GM23338 (cell line): ENCODE measurements around the gene UNC13D. TPM values are rescaled to one million over a fixed set of nuclear protein-coding genes. Genes with fewer than 3 reads are reported as not detected.

Source experiments
- ATAC-seq: fragments of 200-7000 bp; cut with Tn5 transposase; 3 replicates; pipeline ENCODE4 v1.9.1; 2020
- DNase-seq: peaks from one replicate; pipeline ENCODE4 v3.0.0-alpha.2; 2015; ENCODE audit warnings: low spot score
- H2AFZ ChIP-seq: fragments of 200-600 bp; sonication (generic); 2 replicates; pipeline ENCODE4 v1.8.0; 2016; ENCODE audit warnings: antibody characterized with exemption, mild to moderate bottlenecking, moderate library complexity
- H3F3A ChIP-seq: fragments of 200-600 bp; sonication (generic); replicated peaks from 2 replicates; pipeline ENCODE4 v1.8.0; 2017; ENCODE audit warnings: antibody characterized with exemption, mixed run types, low read depth
- H3K27ac ChIP-seq: fragments of 200-600 bp; sonication (generic); 2 replicates; pipeline ENCODE4 v1.6.1; 2016; ENCODE audit warnings: low read depth
- H3K27me3 ChIP-seq: fragments of 200-600 bp; sonication (generic); 2 replicates; pipeline ENCODE4 v1.8.0; 2016; ENCODE audit warnings: mild to moderate bottlenecking, mixed run types, moderate library complexity; ENCODE audit not compliant: insufficient read depth
- H3K36me3 ChIP-seq: fragments of 200-600 bp; sonication (generic); 2 replicates; pipeline ENCODE4 v1.8.0; 2016; ENCODE audit warnings: mild to moderate bottlenecking; ENCODE audit not compliant: insufficient read depth
- H3K4me1 ChIP-seq: fragments of 200-600 bp; sonication (generic); 2 replicates; pipeline ENCODE4 v1.8.0; 2016; ENCODE audit warnings: mild to moderate bottlenecking, moderate library complexity; ENCODE audit not compliant: insufficient read depth
- H3K4me2 ChIP-seq: fragments of 200-600 bp; sonication (generic); 2 replicates; pipeline ENCODE4 v1.7.1; 2017; ENCODE audit warnings: mixed run types
- H3K4me3 ChIP-seq: fragments of 200-600 bp; sonication (generic); 2 replicates; pipeline ENCODE4 v1.6.1; 2016; ENCODE audit warnings: mixed run types
- H3K79me2 ChIP-seq: fragments of 200-600 bp; sonication (generic); replicated peaks from 2 replicates; pipeline ENCODE4 v1.8.0; 2017; ENCODE audit warnings: mild to moderate bottlenecking; ENCODE audit not compliant: insufficient read depth
- H3K9me2 ChIP-seq: fragments of 200-600 bp; sonication (generic); 2 replicates; pipeline ENCODE4 v1.8.0; 2017; ENCODE audit not compliant: insufficient read depth
- H4K20me1 ChIP-seq: fragments of 200-600 bp; sonication (generic); replicated peaks from 2 replicates; pipeline ENCODE4 v1.8.0; 2017; ENCODE audit warnings: mild to moderate bottlenecking; ENCODE audit not compliant: insufficient read depth
- H3K27ac Mint-ChIP-seq: 2 replicates; pipeline ENCODE4 v1.8.0; 2020; ENCODE audit warnings: inconsistent platforms, mild to moderate bottlenecking, moderate library complexity, mixed read lengths
- H3K27me3 Mint-ChIP-seq: 3 replicates; pipeline ENCODE4 v1.8.0; 2022; ENCODE audit warnings: low read depth, mild to moderate bottlenecking, moderate library complexity, mixed read lengths, inconsistent platforms; ENCODE audit not compliant: insufficient read depth, poor library complexity
- H3K36me3 Mint-ChIP-seq: 3 replicates; pipeline ENCODE4 v1.8.0; 2021; ENCODE audit warnings: low read depth, mild to moderate bottlenecking, inconsistent platforms, moderate library complexity, mixed read lengths
- H3K4me1 Mint-ChIP-seq: 3 replicates; pipeline ENCODE4 v1.8.0; 2020; ENCODE audit warnings: mild to moderate bottlenecking, inconsistent platforms, mixed read lengths
- H3K4me3 Mint-ChIP-seq: 3 replicates; pipeline ENCODE4 v1.8.0; 2021; ENCODE audit warnings: moderate library complexity, mild to moderate bottlenecking, inconsistent platforms, mixed read lengths
- H3K9me3 Mint-ChIP-seq: 3 replicates; pipeline ENCODE4 v1.8.0; 2020; ENCODE audit warnings: moderate library complexity, mild to moderate bottlenecking, inconsistent platforms, mixed read lengths
- CREB1 ChIP-seq: fragments of 250-450 bp; sonication (Bioruptor Pico); IDR thresholded peaks from 2 replicates; pipeline ENCODE4 v1.5.0; 2020; ENCODE audit warnings: low read depth, mild to moderate bottlenecking, moderate library complexity
- EZH2 ChIP-seq: fragments of 200-600 bp; sonication (generic); IDR thresholded peaks from one replicate; pipeline ENCODE4 v1.8.0; 2017; ENCODE audit warnings: antibody characterized with exemption, mild to moderate bottlenecking, low read depth; ENCODE audit not compliant: unreplicated experiment
- EZH2phosphoT487 ChIP-seq: fragments of 200-600 bp; sonication (generic); IDR thresholded peaks from one replicate; pipeline ENCODE4 v1.8.1; 2018; ENCODE audit warnings: antibody characterized with exemption; ENCODE audit not compliant: unreplicated experiment
- JUNB ChIP-seq: IDR thresholded peaks from one replicate; pipeline ENCODE4 v1.6.1; 2016; ENCODE audit warnings: antibody characterized with exemption; ENCODE audit not compliant: unreplicated experiment
- NANOG ChIP-seq: IDR thresholded peaks from 2 replicates; pipeline ENCODE4 v1.6.1; 2016; ENCODE audit warnings: antibody characterized with exemption, borderline replicate concordance
- POLR2AphosphoS5 ChIP-seq: IDR thresholded peaks from 2 replicates; pipeline ENCODE4 v1.6.1; 2016; ENCODE audit warnings: antibody characterized with exemption, low read depth
- STAT1 ChIP-seq: IDR thresholded peaks from one replicate; pipeline ENCODE4 v1.6.1; 2016; ENCODE audit warnings: antibody characterized with exemption; ENCODE audit not compliant: unreplicated experiment
- ZNF114 ChIP-seq: fragments of 250-450 bp; sonication (Bioruptor Pico); IDR thresholded peaks from 2 replicates; pipeline ENCODE4 v1.5.0; 2020; ENCODE audit warnings: mild to moderate bottlenecking, moderate library complexity
- ZNF331 ChIP-seq: fragments of 250-450 bp; sonication (Bioruptor Pico); IDR thresholded peaks from 2 replicates; pipeline ENCODE4 v1.5.0; 2020; ENCODE audit warnings: low read depth, mild to moderate bottlenecking, moderate library complexity
- polyA plus RNA-seq: library from polyadenylated mRNA; unstranded; fragments of >200 nt; fragmentation: Nextera tagmentation; extraction: Ambion mirVana; gene quantifications from 2 replicates; pipeline ENCODE4 v1.2.1, GENCODE V29; 2016
- total RNA-seq: library from RNA; depleted of rRNA; stranded (reverse); fragments of >200 nt; shearing (Covaris generic); gene quantifications from 2 replicates; pipeline ENCODE4 v1.2.3, GENCODE V29; 2014
- TF ChIP-seq, protein P1 (sequence below), 2 experiments: fragments of 200-600 bp in 1 of 2; sonication (generic) in 1 of 2; conservative IDR thresholded peaks; 2 replicates each; pipeline versions ENCODE4 v1.5.1 to v1.6.1; 2016 to 2017; ENCODE audit warnings: antibody characterized with exemption in 2 of 2, low read depth in 2 of 2, mild to moderate bottlenecking in 2 of 2, moderate library complexity in 1 of 2
- TF ChIP-seq, protein P2 (sequence below): fragments of 250-450 bp; sonication (Bioruptor Pico); IDR thresholded peaks from 2 replicates; pipeline ENCODE4 v1.5.0; 2020; ENCODE audit warnings: mild to moderate bottlenecking, moderate library complexity
- TF ChIP-seq, protein P3 (sequence below): IDR thresholded peaks from 2 replicates; pipeline ENCODE4 v1.6.1; 2016; ENCODE audit warnings: antibody characterized with exemption
- TF ChIP-seq, protein P4 (sequence below): IDR thresholded peaks from one replicate; pipeline ENCODE4 v1.6.1; 2018; ENCODE audit warnings: antibody characterized with exemption; ENCODE audit not compliant: unreplicated experiment

Gene UNC13D
- total and polyA plus RNA-seq, 2 experiments from 2014 or later, result 5.9 to 10.8 TPM

DNA sequence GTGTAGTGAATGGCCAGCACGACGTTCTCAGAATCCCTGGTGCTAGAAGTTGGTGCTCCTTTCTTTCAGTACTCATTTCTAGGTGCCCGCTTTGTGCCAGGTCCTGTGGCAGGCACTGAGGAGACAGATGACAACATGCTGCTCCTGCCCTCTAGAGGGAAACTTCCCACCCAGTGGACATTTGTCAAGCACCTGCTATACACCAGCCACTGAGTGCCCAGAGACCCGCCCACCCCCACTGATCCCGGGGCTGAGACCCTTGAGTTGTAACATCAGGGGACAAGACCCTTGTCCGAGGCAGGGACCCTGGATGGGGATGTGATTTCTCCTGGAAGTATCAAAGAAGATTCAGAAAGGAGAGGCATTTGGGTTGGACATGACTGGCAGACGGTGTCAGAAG is 25.1 kb downstream of the UNC13D start:
- peaks cover 4% of the 10 kb centered on the region for H3K27me3 Mint-ChIP-seq
- no peak overlapping the region for H3K4me3 ChIP-seq
- H3K9me2 ChIP-seq, result no peaks in the 10 kb centered on the region
- no peak overlapping the region for H3K4me2 ChIP-seq
- H3K36me3 Mint-ChIP-seq, result peaks cover 53% of the 10 kb centered on the region
- 0 out of 2 replicates have a peak, but pooled peaks cover 4% of the 10 kb centered on the region for H3F3A ChIP-seq
- H3K36me3 ChIP-seq, result no peaks in the 10 kb centered on the region; the same call in none of the 2 replicates
- no peak overlapping the region; the same call in 2 of the 3 replicates for H3K4me3 Mint-ChIP-seq
- no peaks in the 10 kb centered on the region; the same call in 1 of the 2 replicates for H4K20me1 ChIP-seq
- TF ChIP-seq, protein P1, sequence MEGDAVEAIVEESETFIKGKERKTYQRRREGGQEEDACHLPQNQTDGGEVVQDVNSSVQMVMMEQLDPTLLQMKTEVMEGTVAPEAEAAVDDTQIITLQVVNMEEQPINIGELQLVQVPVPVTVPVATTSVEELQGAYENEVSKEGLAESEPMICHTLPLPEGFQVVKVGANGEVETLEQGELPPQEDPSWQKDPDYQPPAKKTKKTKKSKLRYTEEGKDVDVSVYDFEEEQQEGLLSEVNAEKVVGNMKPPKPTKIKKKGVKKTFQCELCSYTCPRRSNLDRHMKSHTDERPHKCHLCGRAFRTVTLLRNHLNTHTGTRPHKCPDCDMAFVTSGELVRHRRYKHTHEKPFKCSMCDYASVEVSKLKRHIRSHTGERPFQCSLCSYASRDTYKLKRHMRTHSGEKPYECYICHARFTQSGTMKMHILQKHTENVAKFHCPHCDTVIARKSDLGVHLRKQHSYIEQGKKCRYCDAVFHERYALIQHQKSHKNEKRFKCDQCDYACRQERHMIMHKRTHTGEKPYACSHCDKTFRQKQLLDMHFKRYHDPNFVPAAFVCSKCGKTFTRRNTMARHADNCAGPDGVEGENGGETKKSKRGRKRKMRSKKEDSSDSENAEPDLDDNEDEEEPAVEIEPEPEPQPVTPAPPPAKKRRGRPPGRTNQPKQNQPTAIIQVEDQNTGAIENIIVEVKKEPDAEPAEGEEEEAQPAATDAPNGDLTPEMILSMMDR (conservative IDR thresholded peaks at IDR 0.05; ENCODE audit: low read depth in 2 of 2), result no peak
- TF ChIP-seq EZH2 (no peak), ZNF114 (no peak), EZH2phosphoT487 (no peak), POLR2AphosphoS5 (no peak), ZNF331 (CRISPR knock-in tag) (no peak), JUNB (no peak), NANOG (no peak), STAT1 (no peak), CREB1 (no peak)
- TF ChIP-seq, protein P2, sequence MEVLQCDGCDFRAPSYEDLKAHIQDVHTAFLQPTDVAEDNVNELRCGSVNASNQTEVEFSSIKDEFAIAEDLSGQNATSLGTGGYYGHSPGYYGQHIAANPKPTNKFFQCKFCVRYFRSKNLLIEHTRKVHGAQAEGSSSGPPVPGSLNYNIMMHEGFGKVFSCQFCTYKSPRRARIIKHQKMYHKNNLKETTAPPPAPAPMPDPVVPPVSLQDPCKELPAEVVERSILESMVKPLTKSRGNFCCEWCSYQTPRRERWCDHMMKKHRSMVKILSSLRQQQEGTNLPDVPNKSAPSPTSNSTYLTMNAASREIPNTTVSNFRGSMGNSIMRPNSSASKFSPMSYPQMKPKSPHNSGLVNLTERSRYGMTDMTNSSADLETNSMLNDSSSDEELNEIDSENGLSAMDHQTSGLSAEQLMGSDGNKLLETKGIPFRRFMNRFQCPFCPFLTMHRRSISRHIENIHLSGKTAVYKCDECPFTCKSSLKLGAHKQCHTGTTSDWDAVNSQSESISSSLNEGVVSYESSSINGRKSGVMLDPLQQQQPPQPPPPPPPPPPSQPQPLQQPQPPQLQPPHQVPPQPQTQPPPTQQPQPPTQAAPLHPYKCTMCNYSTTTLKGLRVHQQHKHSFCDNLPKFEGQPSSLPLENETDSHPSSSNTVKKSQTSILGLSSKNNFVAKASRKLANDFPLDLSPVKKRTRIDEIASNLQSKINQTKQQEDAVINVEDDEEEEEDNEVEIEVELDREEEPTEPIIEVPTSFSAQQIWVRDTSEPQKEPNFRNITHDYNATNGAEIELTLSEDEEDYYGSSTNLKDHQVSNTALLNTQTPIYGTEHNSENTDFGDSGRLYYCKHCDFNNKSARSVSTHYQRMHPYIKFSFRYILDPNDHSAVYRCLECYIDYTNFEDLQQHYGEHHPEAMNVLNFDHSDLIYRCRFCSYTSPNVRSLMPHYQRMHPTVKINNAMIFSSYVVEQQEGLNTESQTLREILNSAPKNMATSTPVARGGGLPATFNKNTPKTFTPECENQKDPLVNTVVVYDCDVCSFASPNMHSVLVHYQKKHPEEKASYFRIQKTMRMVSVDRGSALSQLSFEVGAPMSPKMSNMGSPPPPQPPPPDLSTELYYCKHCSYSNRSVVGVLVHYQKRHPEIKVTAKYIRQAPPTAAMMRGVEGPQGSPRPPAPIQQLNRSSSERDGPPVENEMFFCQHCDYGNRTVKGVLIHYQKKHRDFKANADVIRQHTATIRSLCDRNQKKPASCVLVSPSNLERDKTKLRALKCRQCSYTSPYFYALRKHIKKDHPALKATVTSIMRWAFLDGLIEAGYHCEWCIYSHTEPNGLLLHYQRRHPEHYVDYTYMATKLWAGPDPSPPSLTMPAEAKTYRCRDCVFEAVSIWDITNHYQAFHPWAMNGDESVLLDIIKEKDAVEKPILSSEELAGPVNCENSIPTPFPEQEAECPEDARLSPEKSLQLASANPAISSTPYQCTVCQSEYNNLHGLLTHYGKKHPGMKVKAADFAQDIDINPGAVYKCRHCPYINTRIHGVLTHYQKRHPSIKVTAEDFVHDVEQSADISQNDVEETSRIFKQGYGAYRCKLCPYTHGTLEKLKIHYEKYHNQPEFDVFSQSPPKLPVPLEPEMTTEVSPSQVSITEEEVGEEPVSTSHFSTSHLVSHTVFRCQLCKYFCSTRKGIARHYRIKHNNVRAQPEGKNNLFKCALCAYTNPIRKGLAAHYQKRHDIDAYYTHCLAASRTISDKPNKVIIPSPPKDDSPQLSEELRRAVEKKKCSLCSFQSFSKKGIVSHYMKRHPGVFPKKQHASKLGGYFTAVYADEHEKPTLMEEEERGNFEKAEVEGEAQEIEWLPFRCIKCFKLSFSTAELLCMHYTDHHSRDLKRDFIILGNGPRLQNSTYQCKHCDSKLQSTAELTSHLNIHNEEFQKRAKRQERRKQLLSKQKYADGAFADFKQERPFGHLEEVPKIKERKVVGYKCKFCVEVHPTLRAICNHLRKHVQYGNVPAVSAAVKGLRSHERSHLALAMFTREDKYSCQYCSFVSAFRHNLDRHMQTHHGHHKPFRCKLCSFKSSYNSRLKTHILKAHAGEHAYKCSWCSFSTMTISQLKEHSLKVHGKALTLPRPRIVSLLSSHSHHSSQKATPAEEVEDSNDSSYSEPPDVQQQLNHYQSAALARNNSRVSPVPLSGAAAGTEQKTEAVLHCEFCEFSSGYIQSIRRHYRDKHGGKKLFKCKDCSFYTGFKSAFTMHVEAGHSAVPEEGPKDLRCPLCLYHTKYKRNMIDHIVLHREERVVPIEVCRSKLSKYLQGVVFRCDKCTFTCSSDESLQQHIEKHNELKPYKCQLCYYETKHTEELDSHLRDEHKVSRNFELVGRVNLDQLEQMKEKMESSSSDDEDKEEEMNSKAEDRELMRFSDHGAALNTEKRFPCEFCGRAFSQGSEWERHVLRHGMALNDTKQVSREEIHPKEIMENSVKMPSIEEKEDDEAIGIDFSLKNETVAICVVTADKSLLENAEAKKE, result no peak
- TF ChIP-seq, protein P3, sequence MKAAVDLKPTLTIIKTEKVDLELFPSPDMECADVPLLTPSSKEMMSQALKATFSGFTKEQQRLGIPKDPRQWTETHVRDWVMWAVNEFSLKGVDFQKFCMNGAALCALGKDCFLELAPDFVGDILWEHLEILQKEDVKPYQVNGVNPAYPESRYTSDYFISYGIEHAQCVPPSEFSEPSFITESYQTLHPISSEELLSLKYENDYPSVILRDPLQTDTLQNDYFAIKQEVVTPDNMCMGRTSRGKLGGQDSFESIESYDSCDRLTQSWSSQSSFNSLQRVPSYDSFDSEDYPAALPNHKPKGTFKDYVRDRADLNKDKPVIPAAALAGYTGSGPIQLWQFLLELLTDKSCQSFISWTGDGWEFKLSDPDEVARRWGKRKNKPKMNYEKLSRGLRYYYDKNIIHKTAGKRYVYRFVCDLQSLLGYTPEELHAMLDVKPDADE, result no peak
- TF ChIP-seq, protein P4, sequence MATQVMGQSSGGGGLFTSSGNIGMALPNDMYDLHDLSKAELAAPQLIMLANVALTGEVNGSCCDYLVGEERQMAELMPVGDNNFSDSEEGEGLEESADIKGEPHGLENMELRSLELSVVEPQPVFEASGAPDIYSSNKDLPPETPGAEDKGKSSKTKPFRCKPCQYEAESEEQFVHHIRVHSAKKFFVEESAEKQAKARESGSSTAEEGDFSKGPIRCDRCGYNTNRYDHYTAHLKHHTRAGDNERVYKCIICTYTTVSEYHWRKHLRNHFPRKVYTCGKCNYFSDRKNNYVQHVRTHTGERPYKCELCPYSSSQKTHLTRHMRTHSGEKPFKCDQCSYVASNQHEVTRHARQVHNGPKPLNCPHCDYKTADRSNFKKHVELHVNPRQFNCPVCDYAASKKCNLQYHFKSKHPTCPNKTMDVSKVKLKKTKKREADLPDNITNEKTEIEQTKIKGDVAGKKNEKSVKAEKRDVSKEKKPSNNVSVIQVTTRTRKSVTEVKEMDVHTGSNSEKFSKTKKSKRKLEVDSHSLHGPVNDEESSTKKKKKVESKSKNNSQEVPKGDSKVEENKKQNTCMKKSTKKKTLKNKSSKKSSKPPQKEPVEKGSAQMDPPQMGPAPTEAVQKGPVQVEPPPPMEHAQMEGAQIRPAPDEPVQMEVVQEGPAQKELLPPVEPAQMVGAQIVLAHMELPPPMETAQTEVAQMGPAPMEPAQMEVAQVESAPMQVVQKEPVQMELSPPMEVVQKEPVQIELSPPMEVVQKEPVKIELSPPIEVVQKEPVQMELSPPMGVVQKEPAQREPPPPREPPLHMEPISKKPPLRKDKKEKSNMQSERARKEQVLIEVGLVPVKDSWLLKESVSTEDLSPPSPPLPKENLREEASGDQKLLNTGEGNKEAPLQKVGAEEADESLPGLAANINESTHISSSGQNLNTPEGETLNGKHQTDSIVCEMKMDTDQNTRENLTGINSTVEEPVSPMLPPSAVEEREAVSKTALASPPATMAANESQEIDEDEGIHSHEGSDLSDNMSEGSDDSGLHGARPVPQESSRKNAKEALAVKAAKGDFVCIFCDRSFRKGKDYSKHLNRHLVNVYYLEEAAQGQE, result no peak
- H2AFZ ChIP-seq, result no peak overlapping the region
- no peaks in the 10 kb centered on the region for H3K9me3 Mint-ChIP-seq
- no peak for DNase-seq
- no peaks in the 10 kb centered on the region for H3K27me3 ChIP-seq
- H3K79me2 ChIP-seq, result no peaks in the 10 kb centered on the region
- ATAC-seq, result no peak
- H3K27ac Mint-ChIP-seq, result no peak overlapping the region
- no peak overlapping the region for H3K27ac ChIP-seq
- H3K4me1 Mint-ChIP-seq, result no peaks in the 10 kb centered on the region
- H3K4me1 ChIP-seq, result no peaks in the 10 kb centered on the region
